Natural killer cell (primary cell): Measurements from ENCODE around the gene LYG1. TPM values are rescaled to one million over a fixed set of nuclear protein-coding genes. Genes with fewer than 3 reads are reported as not detected.

Experiments
- ATAC-seq, 3 donors: fragments of 150-1000 bp in 2 of 3; fragments of 200-7000 bp in 1 of 3; cut with Tn5 transposase; 1 replicate in 1 of 3; 2 replicates in 2 of 3; pipeline ENCODE4 v1.10.0; 2021; ENCODE audit warnings: mild to moderate bottlenecking in 2 of 3, moderate library complexity in 2 of 3
- DNase-seq, 2 donors: peaks; one replicate each; pipeline versions ENCODE4 v3.0.0 to v3.0.0-alpha.2; 2013 to 2021; ENCODE audit warnings: mixed read lengths in 1 of 2
- H3K27ac ChIP-seq: one replicate; pipeline ENCODE4 v1.5.1; 2013; ENCODE audit warnings: mild to moderate bottlenecking, low read length
- H3K27me3 ChIP-seq: one replicate; pipeline ENCODE4 v1.6.1; 2013; ENCODE audit warnings: low read length; ENCODE audit not compliant: control insufficient read depth, insufficient read depth
- H3K36me3 ChIP-seq: one replicate; pipeline ENCODE4 v1.6.1; 2013; ENCODE audit warnings: low read length; ENCODE audit not compliant: control insufficient read depth, insufficient read depth
- H3K4me1 ChIP-seq: one replicate; pipeline ENCODE4 v1.6.1; 2013; ENCODE audit warnings: low read length; ENCODE audit not compliant: control insufficient read depth, insufficient read depth
- H3K4me3 ChIP-seq: one replicate; pipeline ENCODE4 v1.5.1; 2013; ENCODE audit warnings: low read length
- H3K9me3 ChIP-seq: one replicate; pipeline ENCODE4 v1.6.1; 2013; ENCODE audit warnings: low read length; ENCODE audit not compliant: control insufficient read depth, insufficient read depth
- H3K27ac Mint-ChIP-seq, 2 donors: one replicate each; pipeline ENCODE4 v1.8.0; 2022; ENCODE audit warnings: mild to moderate bottlenecking in 2 of 2, mixed read lengths in 2 of 2, moderate library complexity in 1 of 2
- H3K27me3 Mint-ChIP-seq, 2 donors: one replicate each; pipeline ENCODE4 v1.8.0; 2022; ENCODE audit warnings: low read depth in 2 of 2, mixed read lengths in 2 of 2
- H3K36me3 Mint-ChIP-seq: one replicate; pipeline ENCODE4 v1.8.0; 2022; ENCODE audit warnings: mixed read lengths
- H3K4me1 Mint-ChIP-seq, 2 donors: one replicate each; pipeline ENCODE4 v1.8.0; 2022; ENCODE audit warnings: mixed read lengths in 2 of 2
- H3K4me3 Mint-ChIP-seq: one replicate; pipeline ENCODE4 v1.8.0; 2022; ENCODE audit warnings: mild to moderate bottlenecking, moderate library complexity, mixed read lengths
- H3K9me3 Mint-ChIP-seq, 2 donors: one replicate each; pipeline ENCODE4 v1.8.0; 2022; ENCODE audit warnings: mixed read lengths in 2 of 2
- CTCF ChIP-seq: fragments of 200-600 bp; IDR thresholded peaks from one replicate; pipeline ENCODE4 v1.8.0; 2022; ENCODE audit warnings: antibody characterized with exemption
- WGBS: methylation state at CpG from one replicate; pipeline ENCODE4 v1.1.7; 2013; ENCODE audit warnings: missing lambda C conversion rate; ENCODE audit not compliant: insufficient coverage; 5-methylcytosine and 5-hydroxymethylcytosine counted together
- intact Hi-C: fragments of 100-400 bp; cut with micrococcal nuclease; formaldehyde crosslinking; loops from one replicate; pipeline ENCODE4 v1.14.2; 2022
- total RNA-seq, 4 donors: library from RNA; stranded (reverse); fragments of 120-200 nt in 1 of 4; gene quantifications; one replicate each; pipeline versions ENCODE4 v1.2.3 to v1.2.4, GENCODE V29; 2013 to 2022

Gene LYG1
- total RNA-seq, 3 donors from 2014 or later (not counting 1 experiment from before 2014, with no cell fraction given): 2.6 to 4.1 (median 4.0) TPM

- ATAC-seq (no peak), DNase-seq (no peak)
- Mint-ChIP-seq H3K4me3 (no peak overlapping the region), H3K4me1 (peaks cover 20 to 33% of the 10 kb centered on the region in 2 donors), H3K36me3 (no peaks in the 10 kb centered on the region), H3K27me3 (no peaks in the 10 kb centered on the region), H3K27ac (peak overlapping the region in 1 of 2 donors; percentile 56), H3K9me3 (no peaks in the 10 kb centered on the region)
- intact Hi-C loops: no loop called here
- no peak overlapping the region for H3K4me3 ChIP-seq
- TF ChIP-seq CTCF: no peak
- H3K4me1 ChIP-seq: peaks cover 5% of the 10 kb centered on the region
- 100% methylated on average over 2 of the region's 2 CpGs for WGBS
- H3K27me3 ChIP-seq: no peaks in the 10 kb centered on the region
- no peaks in the 10 kb centered on the region for H3K9me3 ChIP-seq
- H3K36me3 ChIP-seq: no peaks in the 10 kb centered on the region
- no peak overlapping the region for H3K27ac ChIP-seq
Measured at GRCh38 chr2:99342536-99342935, 41.5 kb upstream of the LYG1 start.

GRCh38 chr2:99340669-99341236 lies 39.8 kb upstream of the LYG1 start:
- ATAC-seq (no peak), DNase-seq (no peak)
- Mint-ChIP-seq H3K36me3 (no peaks in the 10 kb centered on the region), H3K27me3 (no peaks in the 10 kb centered on the region), H3K4me1 (peaks cover 16 to 33% of the 10 kb centered on the region in 2 donors), H3K4me3 (no peak overlapping the region), H3K9me3 (no peaks in the 10 kb centered on the region), H3K27ac (no peak overlapping the region)
- intact Hi-C loops: no loop called here
- Histone ChIP-seq H3K4me3 (no peak overlapping the region), H3K9me3 (no peaks in the 10 kb centered on the region), H3K27me3 (no peaks in the 10 kb centered on the region), H3K27ac (no peak overlapping the region), H3K36me3 (no peaks in the 10 kb centered on the region), H3K4me1 (peaks cover 6% of the 10 kb centered on the region)
- WGBS: 86% methylated on average over 6 of the region's 8 CpGs
- no peak for TF ChIP-seq CTCF

GRCh38 chr2:99338029-99338585 lies 37.1 kb upstream of the LYG1 start:
- Histone ChIP-seq H3K4me1 (peaks cover 15% of the 10 kb centered on the region), H3K9me3 (no peaks in the 10 kb centered on the region), H3K36me3 (no peaks in the 10 kb centered on the region), H3K27me3 (no peaks in the 10 kb centered on the region), H3K4me3 (peak overlapping the region; percentile 79), H3K27ac (peak overlapping the region; percentile 78)
- no peak overlapping the region for H3K27ac Mint-ChIP-seq
- H3K4me3 Mint-ChIP-seq: no peak overlapping the region
- no peaks in the 10 kb centered on the region for H3K9me3 Mint-ChIP-seq
- intact Hi-C loops: no loop called here
- H3K27me3 Mint-ChIP-seq: no peaks in the 10 kb centered on the region
- ATAC-seq: no peak
- no peak for TF ChIP-seq CTCF
- H3K36me3 Mint-ChIP-seq: no peaks in the 10 kb centered on the region
- DNase-seq: peak in 1 of 2 donors; percentile 43
- H3K4me1 Mint-ChIP-seq: peaks cover 19 to 39% of the 10 kb centered on the region in 2 donors
- 2% methylated on average over 11 of the region's 17 CpGs for WGBS
